Sigmoid colon (tissue), 7 donors: ENCODE measurements around the gene RAB15. TPM values are rescaled to one million over a fixed set of nuclear protein-coding genes. Genes with fewer than 3 reads are reported as not detected.

Experiments
- DNase-seq: peaks from one replicate; pipeline ENCODE4 v3.0.0-alpha.2; 2019
- H3K27ac ChIP-seq, 4 donors: fragments of 200-600 bp; sonication (generic); one replicate each; pipeline ENCODE4 v1.5.1; 2016 to 2019; ENCODE audit warnings: mild to moderate bottlenecking in 1 of 4
- H3K27me3 ChIP-seq, 3 donors: fragments of 200-600 bp; sonication (generic); one replicate each; pipeline ENCODE4 v1.5.1; 2019; ENCODE audit warnings: mild to moderate bottlenecking in 1 of 3
- H3K36me3 ChIP-seq, 4 donors: fragments of 200-600 bp; sonication (generic); one replicate each; pipeline ENCODE4 v1.5.1; 2016 to 2019
- H3K4me1 ChIP-seq, 4 donors: fragments of 200-600 bp; sonication (generic); one replicate each; pipeline ENCODE4 v1.5.1; 2017 to 2019
- H3K4me3 ChIP-seq, 4 donors: fragments of 200-600 bp; sonication (generic); one replicate each; pipeline ENCODE4 v1.5.1; 2017 to 2019; ENCODE audit warnings: mild to moderate bottlenecking in 2 of 4, moderate library complexity in 1 of 4
- H3K9me3 ChIP-seq, 4 donors: fragments of 200-600 bp in 3 of 4; sonication (generic) in 3 of 4; one replicate each; pipeline versions ENCODE4 v1.5.1 to v1.6.1; 2013 to 2019
- EP300 ChIP-seq, 4 donors: sonication (generic); formaldehyde crosslinking; IDR thresholded peaks; one replicate each; pipeline ENCODE4 v1.6.1; 2017; ENCODE audit warnings: antibody characterized with exemption in 4 of 4
- POLR2A ChIP-seq, 2 donors: fragments of 450-650 bp; IDR thresholded peaks; one replicate each; pipeline ENCODE4 v1.6.1; 2016; ENCODE audit warnings: antibody characterized with exemption in 2 of 2, mild to moderate bottlenecking in 2 of 2, moderate library complexity in 2 of 2
- POLR2AphosphoS5 ChIP-seq, 4 donors: sonication (generic); formaldehyde crosslinking; IDR thresholded peaks; one replicate each; pipeline ENCODE4 v1.6.1; 2017; ENCODE audit warnings: antibody characterized with exemption in 4 of 4
- WGBS, 2 donors: extraction: QIAGEN DNeasy Blood & Tissue Kit; methylation state at CpG; one replicate each; pipeline ENCODE4 v1.1.7; 2013; 5-methylcytosine and 5-hydroxymethylcytosine counted together
- intact Hi-C: fragments of 100-400 bp; cut with DNase I; formaldehyde crosslinking; loops from one replicate; pipeline ENCODE4 v1.15.1; 2023
- polyA plus RNA-seq, 3 donors: library from polyadenylated mRNA; stranded (reverse); fragments of 200-250 nt; gene quantifications; one replicate each; pipeline ENCODE4 v1.2.3, GENCODE V29; 2013
- total RNA-seq, 4 donors: library from RNA; depleted of rRNA; stranded (reverse); fragments of >200 nt; gene quantifications; one replicate each; pipeline ENCODE4 v1.1.0, GENCODE V29; 2016
- TF ChIP-seq, protein P1 (sequence below), 4 experiments: fragments of 450-650 bp in 3 of 4; fragments of 200-600 bp in 1 of 4; IDR thresholded peaks; one replicate each; pipeline ENCODE4 v1.5.1; 2016 to 2019; ENCODE audit warnings: antibody characterized with exemption in 4 of 4, mild to moderate bottlenecking in 3 of 4, moderate library complexity in 2 of 4
- donor health status: healthy with polysubstance abuse.
- donor health status: Bipolar disorder and iron deficiency.
- donor health status: healthy.

Gene RAB15
- total and polyA plus RNA-seq, 7 donors = 1.8 to 31.8 (median 11.6) TPM

DNA sequence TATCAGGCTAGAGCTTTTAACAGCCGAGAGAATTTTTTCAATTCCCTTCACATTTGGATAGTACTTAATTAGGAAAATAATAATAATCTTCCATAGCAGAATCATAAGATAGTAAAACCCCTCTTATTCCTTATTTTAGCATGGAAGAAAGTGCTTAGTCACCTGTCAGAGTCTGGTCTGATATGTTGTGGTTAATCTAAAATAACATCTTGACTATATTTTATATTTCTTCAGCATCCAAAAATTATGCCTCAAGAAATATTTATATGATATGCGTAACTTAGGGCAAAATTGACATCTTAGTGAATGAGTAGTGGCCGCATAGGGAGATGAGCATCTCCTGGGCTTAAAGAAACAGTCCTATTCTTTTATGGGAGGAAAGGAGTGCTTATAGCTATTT is 45.1 kb downstream of the RAB15 start:
- intact Hi-C loops = no loop called here
- WGBS, 2 donors = 86 to 94% methylated on average over 3 of the region's 3 CpGs
- no peaks in the 10 kb centered on the region for H3K27me3 ChIP-seq
- H3K4me1 ChIP-seq = peaks cover 0 to 30% (median 25%) of the 10 kb centered on the region in 4 donors
- H3K9me3 ChIP-seq = no peaks in the 10 kb centered on the region
- peaks cover 0 to 64% (median 16%) of the 10 kb centered on the region in 4 donors for H3K36me3 ChIP-seq
- no peak overlapping the region for H3K4me3 ChIP-seq
- DNase-seq = no peak
- TF ChIP-seq, protein P1, sequence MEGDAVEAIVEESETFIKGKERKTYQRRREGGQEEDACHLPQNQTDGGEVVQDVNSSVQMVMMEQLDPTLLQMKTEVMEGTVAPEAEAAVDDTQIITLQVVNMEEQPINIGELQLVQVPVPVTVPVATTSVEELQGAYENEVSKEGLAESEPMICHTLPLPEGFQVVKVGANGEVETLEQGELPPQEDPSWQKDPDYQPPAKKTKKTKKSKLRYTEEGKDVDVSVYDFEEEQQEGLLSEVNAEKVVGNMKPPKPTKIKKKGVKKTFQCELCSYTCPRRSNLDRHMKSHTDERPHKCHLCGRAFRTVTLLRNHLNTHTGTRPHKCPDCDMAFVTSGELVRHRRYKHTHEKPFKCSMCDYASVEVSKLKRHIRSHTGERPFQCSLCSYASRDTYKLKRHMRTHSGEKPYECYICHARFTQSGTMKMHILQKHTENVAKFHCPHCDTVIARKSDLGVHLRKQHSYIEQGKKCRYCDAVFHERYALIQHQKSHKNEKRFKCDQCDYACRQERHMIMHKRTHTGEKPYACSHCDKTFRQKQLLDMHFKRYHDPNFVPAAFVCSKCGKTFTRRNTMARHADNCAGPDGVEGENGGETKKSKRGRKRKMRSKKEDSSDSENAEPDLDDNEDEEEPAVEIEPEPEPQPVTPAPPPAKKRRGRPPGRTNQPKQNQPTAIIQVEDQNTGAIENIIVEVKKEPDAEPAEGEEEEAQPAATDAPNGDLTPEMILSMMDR (IDR thresholded peaks at IDR 0.05) = no peak
- TF ChIP-seq POLR2A (IDR thresholded peaks at IDR 0.05) (no peak), POLR2AphosphoS5 (IDR thresholded peaks at IDR 0.05) (no peak), EP300 (IDR thresholded peaks at IDR 0.05) (no peak)
- H3K27ac ChIP-seq = no peak overlapping the region

DNA sequence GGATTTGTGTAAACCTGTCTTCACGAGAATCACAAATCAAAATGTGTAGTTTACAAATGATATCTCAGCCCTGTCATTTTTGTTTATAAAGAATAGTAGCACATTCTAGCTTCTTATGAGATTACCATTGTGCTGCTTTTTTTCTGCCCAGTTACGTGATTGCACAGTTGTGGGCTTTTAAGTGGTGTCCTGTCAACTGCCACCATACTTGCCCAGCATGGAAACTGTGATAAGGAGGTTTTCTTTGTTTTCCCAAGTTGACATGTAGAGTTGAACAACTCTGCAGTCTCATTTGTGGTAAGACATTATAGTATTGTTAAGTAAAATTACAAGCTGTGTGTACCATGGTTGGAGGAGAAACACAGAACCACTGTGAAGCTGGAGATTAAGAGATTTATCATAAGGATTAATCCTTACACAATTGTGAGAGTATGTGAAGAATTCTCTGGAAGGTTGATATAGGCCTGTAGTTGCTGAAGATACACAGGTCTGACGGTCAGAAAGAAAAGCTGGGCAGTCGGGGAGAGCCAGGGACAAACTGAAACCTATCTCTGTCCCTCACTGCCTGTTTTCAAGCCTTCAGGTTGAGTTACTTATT is 45.6 kb downstream of the RAB15 start:
- Histone ChIP-seq H3K9me3 (no peaks in the 10 kb centered on the region), H3K27me3 (no peaks in the 10 kb centered on the region), H3K36me3 (peaks cover 0 to 58% (median 16%) of the 10 kb centered on the region in 4 donors), H3K4me3 (no peak overlapping the region), H3K27ac (no peak overlapping the region), H3K4me1 (peaks cover 0 to 30% (median 25%) of the 10 kb centered on the region in 4 donors)
- intact Hi-C loops = no loop called here
- no peak for DNase-seq
- 80 to 94% methylated on average over 4 of the region's 4 CpGs for WGBS, 2 donors
- TF ChIP-seq POLR2A (IDR thresholded peaks at IDR 0.05) (no peak), EP300 (IDR thresholded peaks at IDR 0.05) (no peak), POLR2AphosphoS5 (IDR thresholded peaks at IDR 0.05) (no peak)
- TF ChIP-seq, protein P1 (IDR thresholded peaks at IDR 0.05) = no peak

DNA sequence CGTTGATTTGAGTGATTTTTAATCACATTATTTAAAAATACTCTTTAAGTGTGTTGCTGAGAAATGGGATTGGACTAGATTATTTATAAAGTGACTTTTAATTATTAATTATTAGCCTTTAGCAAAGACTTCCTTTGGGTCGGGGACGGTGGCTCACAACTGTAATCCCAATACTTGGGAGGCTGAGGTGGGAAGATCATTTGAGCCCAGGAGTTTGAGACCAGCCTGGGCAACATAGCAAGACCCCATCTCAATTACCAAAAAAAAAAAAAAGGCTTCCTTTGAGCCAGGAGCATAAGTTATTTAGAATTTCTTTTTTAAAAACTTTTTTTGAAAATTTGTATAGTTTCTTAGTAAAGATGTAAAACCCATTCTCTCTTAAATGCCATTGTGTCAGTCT is 49.1 kb downstream of the RAB15 start:
- no peaks in the 10 kb centered on the region for H3K9me3 ChIP-seq
- H3K27ac ChIP-seq = no peak overlapping the region
- no peak for DNase-seq
- H3K4me3 ChIP-seq = no peak overlapping the region
- TF ChIP-seq, protein P1 (IDR thresholded peaks at IDR 0.05) = no peak
- TF ChIP-seq POLR2AphosphoS5 (IDR thresholded peaks at IDR 0.05) (no peak), POLR2A (IDR thresholded peaks at IDR 0.05) (no peak), EP300 (IDR thresholded peaks at IDR 0.05) (no peak)
- H3K36me3 ChIP-seq = peaks cover 0 to 39% (median 16%) of the 10 kb centered on the region in 4 donors
- H3K4me1 ChIP-seq = peaks cover 0 to 23% (median 12%) of the 10 kb centered on the region in 4 donors
- H3K27me3 ChIP-seq = no peaks in the 10 kb centered on the region
- WGBS, 2 donors = 86 to 92% methylated on average over 3 of the region's 3 CpGs
- intact Hi-C loops = no loop called here

DNA sequence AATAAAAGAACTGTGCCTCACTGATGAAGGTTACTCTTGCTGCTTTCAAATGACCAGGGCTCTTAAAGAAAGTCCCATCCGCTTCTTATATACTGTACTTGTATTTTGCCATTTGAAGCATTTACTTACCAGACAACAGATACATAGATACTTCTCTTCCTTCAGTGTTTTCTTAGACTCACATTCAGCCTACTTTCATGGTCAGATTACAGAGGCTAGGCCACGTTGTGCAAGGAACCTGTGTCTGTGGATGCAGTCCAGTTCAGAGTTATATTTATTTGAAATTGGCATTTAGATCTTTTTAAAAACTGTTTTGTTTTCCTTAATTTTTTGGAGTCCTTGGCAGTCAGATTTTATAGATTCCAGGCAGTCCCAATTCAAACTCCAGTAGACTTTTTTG is 51.7 kb downstream of the RAB15 start:
- Histone ChIP-seq H3K36me3 (peaks cover 0 to 17% (median 11%) of the 10 kb centered on the region in 4 donors), H3K27ac (no peak overlapping the region), H3K9me3 (no peaks in the 10 kb centered on the region), H3K27me3 (no peaks in the 10 kb centered on the region), H3K4me1 (peaks cover 0 to 39% (median 26%) of the 10 kb centered on the region in 4 donors), H3K4me3 (no peak overlapping the region)
- intact Hi-C loops = no loop called here
- TF ChIP-seq POLR2A (IDR thresholded peaks at IDR 0.05) (no peak), EP300 (IDR thresholded peaks at IDR 0.05) (no peak), POLR2AphosphoS5 (IDR thresholded peaks at IDR 0.05) (no peak)
- TF ChIP-seq, protein P1 (IDR thresholded peaks at IDR 0.05) = no peak
- WGBS, 2 donors = 87 to 92% methylated on average over 2 of the region's 2 CpGs
- no peak for DNase-seq
